Activated CD4-positive, alpha-beta T cell treated with anti-CD3 and anti-CD28 coated beads, Interleukin-2, amount 50 U/mL, for 48 hours (primary cell): ENCODE results near the gene AP3D1.

Experiments
- DNase-seq, 2 experiments: peaks; one replicate each; pipeline ENCODE4 v3.0.0-alpha.2; 2020

The AP3D1 gene

GRCh38 chr19:2108251-2109016 lies 42.9 kb downstream of the AP3D1 start:
- DNase-seq = no peak

GRCh38 chr19:2103045-2103707 lies 48.2 kb downstream of the AP3D1 start:
- DNase-seq = no peak

- DNase-seq = no peak
Measured at GRCh38 chr19:2101417-2102335, 49.7 kb downstream of the AP3D1 start.

- no peak for DNase-seq
Measured at GRCh38 chr19:2100719-2101061, 50.7 kb downstream of the AP3D1 start.

- no peak for DNase-seq
Measured at GRCh38 chr19:2099937-2100718, 51.2 kb downstream of the AP3D1 start.

GRCh38 chr19:2099054-2099501 lies 52.3 kb downstream of the AP3D1 start:
- no peak for DNase-seq

- no peak for DNase-seq
Measured at GRCh38 chr19:2097886-2098327, 53.5 kb downstream of the AP3D1 start.

- DNase-seq = peak; percentile 66 to 71
Measured at GRCh38 chr19:2097203-2097885, 54.0 kb downstream of the AP3D1 start.

- peak; percentile 99 to 100 for DNase-seq
Measured at GRCh38 chr19:2096480-2097202, 54.7 kb downstream of the AP3D1 start, which contains the start of gene IZUMO4. Gene IZUMO4 (plus strand): TSS chr19:2096915. CDS start chr19:2096946, 31 bp downstream.

- peak; percentile 85 to 87 for DNase-seq
Measured at GRCh38 chr19:2096034-2096479, 55.3 kb downstream of the AP3D1 start, which contains the start of gene MOB3A. Gene MOB3A (minus strand): TSS chr19:2096326. CDS start chr19:2078560, 17,766 bp downstream.

GRCh38 chr19:2091926-2092525 lies 59.3 kb downstream of the AP3D1 start:
- DNase-seq = peak in 1 of 2 experiments; percentile 32

GRCh38 chr19:2089727-2090053 lies 61.7 kb downstream of the AP3D1 start:
- no peak for DNase-seq

- peak in 1 of 2 experiments; percentile 48 for DNase-seq
Measured at GRCh38 chr19:2089001-2089711, 62.2 kb downstream of the AP3D1 start.

- DNase-seq = peak in 1 of 2 experiments; percentile 44
Measured at GRCh38 chr19:2087621-2088100, 63.7 kb downstream of the AP3D1 start.

GRCh38 chr19:2086695-2087620 lies 64.4 kb downstream of the AP3D1 start:
- peak; percentile 79 to 84 for DNase-seq

GRCh38 chr19:2084993-2085720 lies 66.2 kb downstream of the AP3D1 start:
- DNase-seq = peak; percentile 91 to 95

- DNase-seq = peak; percentile 66 to 73
Measured at GRCh38 chr19:2083174-2083854, 68.1 kb downstream of the AP3D1 start.
